ENCODE results near the gene FBXO22. TPM values are rescaled to one million over a fixed set of nuclear protein-coding genes. Genes with fewer than 3 reads are reported as not detected.
"Not testable (repeated sequence)": the region's sequence is repeated elsewhere in the genome, so short reads cannot be mapped to it uniquely, and the experiment has no call there.

Gene FBXO22
- total RNA-seq, 2 experiments from 2014 or later = 23.5 to 33.6 TPM

DNA sequence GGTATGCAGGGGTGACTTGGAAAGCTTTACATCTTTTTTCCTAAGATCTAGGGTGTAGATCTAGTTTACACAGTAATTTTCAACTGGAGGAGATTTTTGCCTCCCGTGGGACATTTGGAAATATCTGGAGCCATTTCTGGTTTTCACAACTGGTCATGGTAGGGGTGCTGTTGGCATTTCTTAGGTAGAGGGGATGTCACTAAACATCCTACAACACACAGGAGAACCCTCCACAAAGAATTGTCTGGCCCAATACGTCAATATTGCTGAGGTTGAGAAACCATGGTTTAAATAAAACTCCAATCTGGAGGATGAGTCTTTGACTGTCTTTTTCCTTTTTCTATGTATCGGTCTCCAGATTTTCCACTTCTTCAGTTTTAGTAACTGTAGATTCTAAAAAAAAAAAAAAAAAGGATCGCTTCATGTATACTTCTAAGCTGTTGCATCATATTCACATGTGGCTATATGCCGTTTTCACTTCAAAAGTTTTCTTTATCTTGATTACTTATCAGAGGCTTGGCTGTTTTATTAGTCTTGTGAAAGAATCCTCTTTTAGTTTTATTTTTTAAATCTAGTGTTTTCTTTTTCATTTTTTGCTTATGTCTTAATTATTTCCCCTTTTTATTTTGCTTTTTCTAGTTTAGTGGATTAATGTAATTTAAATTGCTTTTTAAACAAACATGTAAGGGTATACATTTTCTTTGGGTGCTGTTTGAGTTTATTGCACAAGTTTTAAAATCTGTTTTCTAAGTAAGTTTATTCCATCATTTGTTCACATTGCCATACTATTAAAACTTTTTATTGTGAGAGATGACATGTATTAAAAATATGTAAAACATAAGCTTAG is 39.2 kb upstream of the FBXO22 start:
- Histone ChIP-seq H3K4me3 (ENCODE audit: low read depth, low read length, poor library complexity, severe bottlenecking) (no peak overlapping the region), H4K20me1 (ENCODE audit: insufficient read depth, low read length) (no peaks in the 10 kb centered on the region), H3K36me3 (ENCODE audit: insufficient read depth, low read length) (peaks cover 28% of the 10 kb centered on the region), H2AFZ (ENCODE audit: low read length) (no peak overlapping the region), H3K9me3 (ENCODE audit: low read length) (no peaks in the 10 kb centered on the region), H3K79me2 (ENCODE audit: insufficient read depth, low read depth, low read length) (no peaks in the 10 kb centered on the region), H3K4me2 (ENCODE audit: low read length) (no peak overlapping the region), H3K27ac (ENCODE audit: low read depth, low read length, poor library complexity, severe bottlenecking) (no peak overlapping the region), H3K4me1 (ENCODE audit: insufficient read depth, low read length, poor library complexity, severe bottlenecking) (peaks cover 6% of the 10 kb centered on the region), H3K9me2 (ENCODE audit: insufficient read depth, low read length) (no peaks in the 10 kb centered on the region)
- ChIA-PET POLR2A (no interaction called here), CTCF (ENCODE audit: unreplicated experiment) (no interaction called here)
- BruUV-seq (replicated peaks) = no TSS peak
- no peak for TF ChIP-seq EZH2phosphoT487 (IDR thresholded peaks at IDR 0.05; ENCODE audit: borderline replicate concordance, low read depth, low read length)
- TF ChIP-seq CTCF (conservative IDR thresholded peaks at IDR 0.05; ENCODE audit: low read length) = no peak
- DNase-seq (ENCODE audit: low spot score) = no peak
- intact Hi-C loops (cut with micrococcal nuclease; ENCODE audit: unreplicated experiment) = no loop called here

- H3K27ac ChIP-seq (ENCODE audit: low read depth, low read length, poor library complexity, severe bottlenecking); H3K79me2 ChIP-seq (ENCODE audit: insufficient read depth, low read depth, low read length); H4K20me1 ChIP-seq (ENCODE audit: insufficient read depth, low read length); intact Hi-C loops (cut with micrococcal nuclease; ENCODE audit: unreplicated experiment); H3K4me3 ChIP-seq (ENCODE audit: low read depth, low read length, poor library complexity, severe bottlenecking); H3K9me2 ChIP-seq (ENCODE audit: insufficient read depth, low read length); DNase-seq (ENCODE audit: low spot score); POLR2A ChIA-PET; BruUV-seq (replicated peaks); H3K4me2 ChIP-seq (ENCODE audit: low read length); CTCF ChIA-PET (ENCODE audit: unreplicated experiment); H3K4me1 ChIP-seq (ENCODE audit: insufficient read depth, low read length, poor library complexity, severe bottlenecking); H2AFZ ChIP-seq (ENCODE audit: low read length); H3K9me3 ChIP-seq (ENCODE audit: low read length): not testable (repeated sequence)
- peaks cover 29% of the 10 kb centered on the region for H3K36me3 ChIP-seq (ENCODE audit: insufficient read depth, low read length)
These were observed 37.6 kb upstream of the FBXO22 start for GRCh38 chr15:75866045-75866444.

DNA sequence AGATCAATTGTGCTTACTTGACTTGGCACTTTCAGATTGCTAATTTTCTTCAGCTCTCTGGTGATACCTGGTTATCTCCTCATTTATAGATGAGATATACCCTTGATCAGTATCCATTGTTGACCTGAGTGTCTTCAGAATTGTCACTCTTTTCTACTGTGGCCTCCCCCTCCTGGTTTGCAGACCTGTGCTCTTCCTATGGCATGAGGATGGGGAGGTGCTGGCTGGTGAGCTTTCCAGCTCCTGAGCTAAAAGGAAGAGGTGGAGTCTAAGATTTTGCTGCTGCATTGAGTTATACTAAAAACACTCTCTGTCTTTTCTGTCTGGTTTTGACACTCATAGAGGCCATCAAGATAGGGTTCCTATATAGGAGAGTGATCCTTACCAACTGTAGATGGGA is 36.8 kb upstream of the FBXO22 start:
- Histone ChIP-seq H3K27ac (ENCODE audit: low read depth, low read length, poor library complexity, severe bottlenecking) (no peak overlapping the region), H3K9me3 (ENCODE audit: low read length) (no peaks in the 10 kb centered on the region), H3K79me2 (ENCODE audit: insufficient read depth, low read depth, low read length) (no peaks in the 10 kb centered on the region), H3K36me3 (ENCODE audit: insufficient read depth, low read length) (peaks cover 23% of the 10 kb centered on the region), H3K4me3 (ENCODE audit: low read depth, low read length, poor library complexity, severe bottlenecking) (no peak overlapping the region), H3K4me1 (ENCODE audit: insufficient read depth, low read length, poor library complexity, severe bottlenecking) (peaks cover 6% of the 10 kb centered on the region), H3K9me2 (ENCODE audit: insufficient read depth, low read length) (no peaks in the 10 kb centered on the region), H3K4me2 (ENCODE audit: low read length) (no peak overlapping the region), H4K20me1 (ENCODE audit: insufficient read depth, low read length) (no peaks in the 10 kb centered on the region), H2AFZ (ENCODE audit: low read length) (no peak overlapping the region)
- CTCF ChIA-PET (ENCODE audit: unreplicated experiment) = no interaction called here
- BruUV-seq (replicated peaks) = no TSS peak
- TF ChIP-seq EZH2phosphoT487 (IDR thresholded peaks at IDR 0.05; ENCODE audit: borderline replicate concordance, low read depth, low read length) (no peak), CTCF (conservative IDR thresholded peaks at IDR 0.05; ENCODE audit: low read length) (no peak)
- intact Hi-C loops (cut with micrococcal nuclease; ENCODE audit: unreplicated experiment) = no loop called here
- POLR2A ChIA-PET = interaction anchor here (0.6 kb wide), 1 partner anchor 41 kb away, joined by 3 read pairs; no protein-coding TSS in a partner anchor
- DNase-seq (ENCODE audit: low spot score) = no peak
